Epithelial cell of umbilical artery (primary cell): ENCODE measurements around the gene TGM6. TPM values are rescaled to one million over a fixed set of nuclear protein-coding genes. Genes with fewer than 3 reads are reported as not detected.

Source experiments
- total RNA-seq: library from RNA; depleted of rRNA; stranded (reverse); fragments of >200 nt; gene quantifications from 2 replicates; pipeline ENCODE4 v1.2.3, GENCODE V29; 2014

TGM6 gene
- total RNA-seq = not detected in 2 replicates

DNA sequence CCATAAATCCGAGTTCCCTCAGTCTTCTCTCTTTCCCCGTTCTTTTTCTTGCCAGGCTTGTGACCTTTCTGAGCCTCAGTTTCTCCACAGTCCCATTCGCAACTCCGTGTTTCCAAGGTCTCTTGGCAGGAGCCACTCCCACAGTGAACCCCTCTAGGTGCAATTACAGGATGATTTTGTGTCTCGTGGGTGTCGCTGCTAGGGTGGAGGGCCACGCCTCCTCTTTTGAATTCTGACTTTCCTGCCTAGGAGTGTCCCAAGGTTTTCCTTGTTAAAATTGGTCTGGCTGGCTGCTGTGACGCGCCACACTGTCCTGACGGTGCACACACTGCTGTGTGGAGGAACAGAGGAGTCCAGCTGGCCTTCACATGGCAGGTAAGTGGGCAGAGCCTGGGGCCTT is at the start of gene TGM6:
Gene TGM6 (plus strand): TSS at position 301 of the 400 bp plus-strand sequence. CDS start 68 bp downstream, at position 369.

DNA sequence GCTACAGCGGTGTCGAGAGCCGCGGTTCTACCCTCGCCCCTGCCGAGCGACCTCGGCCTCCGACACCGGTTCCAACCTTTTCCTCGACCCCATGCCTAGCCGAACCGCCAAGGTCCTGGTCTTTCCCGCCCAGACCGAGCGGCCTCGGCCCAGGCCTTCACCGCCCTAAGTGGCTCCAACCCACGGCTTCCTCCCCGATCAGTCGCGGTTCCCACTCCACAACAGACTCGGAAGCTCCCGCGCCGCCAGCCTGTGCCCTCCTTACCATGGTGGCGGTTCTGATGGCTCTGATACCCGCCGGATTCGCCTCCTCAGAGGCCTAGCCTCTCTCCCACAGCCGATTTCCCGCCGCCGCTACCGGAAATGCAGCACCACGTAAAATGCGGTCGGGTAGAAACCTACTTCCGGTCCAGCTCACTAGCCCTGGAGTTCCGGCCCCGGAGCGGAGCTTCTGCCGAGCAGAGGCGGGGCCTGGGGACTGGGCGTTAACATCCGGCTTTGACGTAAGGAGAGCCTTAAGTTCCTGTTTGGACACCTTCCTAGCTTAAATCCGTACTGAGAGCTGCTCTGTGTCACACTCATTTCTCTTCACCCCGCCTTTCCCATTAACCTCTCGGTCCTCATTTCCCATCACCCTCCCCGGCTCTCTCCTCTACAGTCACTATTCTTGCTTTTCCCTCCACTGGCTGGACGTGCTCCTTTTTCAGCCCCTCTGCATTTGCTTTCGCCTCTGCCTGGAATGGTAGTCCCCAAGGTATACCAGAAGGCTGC is 89.9 kb downstream of the TGM6 start, which contains the start of gene SNRPB:
Gene SNRPB (minus strand): TSS at position 367 of the 771 bp plus-strand sequence. CDS start 99 bp downstream, at position 268.

Other genes starting within 250 kb of the TGM6 start
- not detected in 2 replicates for gene TGM3, start 84.9 kb upstream of the TGM6 start, total RNA-seq
- 481 and 494 TPM in 2 replicates for gene SNRPB, start 89.9 kb downstream of the TGM6 start, total RNA-seq
- 9.1 and 16.7 TPM in 2 replicates for gene ZNF343, start 128.0 kb downstream of the TGM6 start, total RNA-seq
- gene TMC2, start 155.7 kb downstream of the TGM6 start, total RNA-seq = not detected in 2 replicates